Measurements from ENCODE around the gene TRIM66. TPM values are rescaled to one million over a fixed set of nuclear protein-coding genes. Genes with fewer than 3 reads are reported as not detected.

The TRIM66 gene
- total and polyA plus RNA-seq, 2 experiments from 2014 or later = 1.4 to 4.7 TPM

DNA sequence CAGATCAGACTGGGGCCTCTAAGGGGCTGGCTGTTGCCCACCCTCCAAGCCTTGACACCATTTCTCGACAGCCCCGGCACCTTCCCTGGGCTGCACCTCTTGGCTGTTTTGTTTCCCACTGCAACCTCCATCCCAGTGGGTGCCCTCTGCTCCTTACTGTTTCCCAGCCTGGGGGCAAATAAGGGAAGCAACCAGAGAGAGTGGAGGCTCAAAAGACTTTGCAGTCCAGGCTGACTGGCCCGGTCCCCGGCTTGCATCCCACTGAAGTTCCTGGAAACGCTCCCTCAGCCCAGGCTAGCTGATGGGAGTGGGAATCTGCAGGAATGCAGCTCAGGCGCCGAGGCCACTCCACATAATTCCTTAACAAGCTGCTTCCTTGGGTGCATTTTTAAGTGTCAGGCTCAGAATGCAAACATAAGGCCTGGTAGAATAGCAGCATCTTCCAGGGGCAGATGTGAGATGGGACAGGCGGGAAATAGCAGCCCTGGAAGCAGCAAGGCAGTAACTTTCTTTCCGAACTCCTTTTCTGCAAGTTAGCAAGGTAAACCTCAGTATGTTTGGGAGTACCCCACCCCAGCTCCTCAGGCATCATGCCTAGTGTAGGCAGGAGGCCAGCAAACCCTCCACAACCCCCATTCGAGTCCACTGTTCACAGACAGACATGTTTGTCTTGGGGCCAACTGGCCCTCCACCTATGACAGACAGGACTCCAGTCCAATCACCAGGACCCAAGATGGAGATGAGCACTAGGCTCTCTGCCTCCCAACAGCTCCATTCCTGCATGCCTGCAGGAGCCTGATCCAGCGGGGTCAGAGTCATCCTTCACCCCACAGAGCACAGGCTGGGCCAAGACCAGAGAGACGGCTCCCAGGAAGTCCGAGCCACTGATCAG, 39.4 kb upstream of the TRIM66 start:
- WGBS (ENCODE audit: low lambda C conversion rate, missing lambda C conversion rate) = 48% methylated on average over 13 of the region's 13 CpGs
- H3K9me2 ChIP-seq (replicated peaks; ENCODE audit: insufficient read depth) = no peaks in the 10 kb centered on the region
- no peak overlapping the region for H2AFZ ChIP-seq
- H3K79me2 ChIP-seq = peaks cover 3% of the 10 kb centered on the region
- no peak overlapping the region for H3K4me3 ChIP-seq
- H3K4me2 ChIP-seq = peak overlapping the region; percentile 21
- peaks cover 79% of the 10 kb centered on the region for H3K4me1 ChIP-seq (ENCODE audit: insufficient read depth)
- H3K9me3 ChIP-seq (ENCODE audit: low read depth) = no peaks in the 10 kb centered on the region
- no peaks in the 10 kb centered on the region for H4K20me1 ChIP-seq (ENCODE audit: insufficient read depth, poor library complexity, severe bottlenecking)
- H3K27me3 ChIP-seq = no peaks in the 10 kb centered on the region
- DNase-seq (ENCODE audit: low spot score) = no peak
- H3K36me3 ChIP-seq (replicated peaks; ENCODE audit: insufficient read depth, low read depth) = no peaks in the 10 kb centered on the region
- peak overlapping the region; percentile 98 for H3K27ac ChIP-seq
- TF ChIP-seq EZH2phosphoT487 (IDR thresholded peaks at IDR 0.05; ENCODE audit: low read depth, severe bottlenecking, unreplicated experiment) = no peak

DNA sequence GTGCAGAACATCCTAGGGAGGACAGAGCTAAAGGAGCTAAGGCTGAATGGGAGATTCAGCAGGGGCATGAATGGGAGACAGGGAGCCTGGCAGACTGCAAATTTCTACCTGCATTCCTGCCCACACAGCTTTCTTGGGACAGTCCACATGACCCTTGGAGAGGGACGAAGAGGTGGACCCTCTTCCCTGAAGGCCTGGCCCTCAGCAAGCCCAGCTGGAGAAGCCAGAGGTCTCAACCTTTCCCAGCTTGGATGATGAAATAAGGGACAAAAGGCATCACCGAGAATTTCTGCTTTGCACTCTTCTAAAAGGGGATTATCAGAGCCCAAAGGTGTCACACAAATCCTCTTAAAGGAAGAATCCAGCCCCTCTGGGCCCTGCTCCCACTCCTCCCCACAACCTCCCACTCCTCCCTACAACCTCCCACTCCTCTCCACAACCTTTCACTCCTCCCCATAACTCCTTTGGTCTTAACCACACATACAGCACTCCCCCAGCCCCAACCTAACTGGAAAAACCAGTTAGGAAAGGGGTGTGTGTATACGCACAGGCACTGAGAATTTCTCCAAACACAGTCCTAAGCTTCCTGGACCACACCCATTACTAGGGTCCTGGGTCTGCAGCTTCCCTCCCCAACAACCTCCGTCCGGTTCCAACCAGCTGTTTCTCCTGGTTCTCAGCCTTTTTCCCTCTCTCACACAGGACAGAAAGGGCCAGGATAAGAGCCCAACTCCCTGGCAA, 38.6 kb upstream of the TRIM66 start:
- no peaks in the 10 kb centered on the region for H3K27me3 ChIP-seq
- H3K9me3 ChIP-seq (ENCODE audit: low read depth) = no peaks in the 10 kb centered on the region
- H3K27ac ChIP-seq = peak overlapping the region; percentile 98
- H3K4me2 ChIP-seq = peak overlapping the region; percentile 21
- no peaks in the 10 kb centered on the region for H3K36me3 ChIP-seq (replicated peaks; ENCODE audit: insufficient read depth, low read depth)
- TF ChIP-seq EZH2phosphoT487 (IDR thresholded peaks at IDR 0.05; ENCODE audit: low read depth, severe bottlenecking, unreplicated experiment) = no peak
- TF ChIP-seq, protein P1, sequence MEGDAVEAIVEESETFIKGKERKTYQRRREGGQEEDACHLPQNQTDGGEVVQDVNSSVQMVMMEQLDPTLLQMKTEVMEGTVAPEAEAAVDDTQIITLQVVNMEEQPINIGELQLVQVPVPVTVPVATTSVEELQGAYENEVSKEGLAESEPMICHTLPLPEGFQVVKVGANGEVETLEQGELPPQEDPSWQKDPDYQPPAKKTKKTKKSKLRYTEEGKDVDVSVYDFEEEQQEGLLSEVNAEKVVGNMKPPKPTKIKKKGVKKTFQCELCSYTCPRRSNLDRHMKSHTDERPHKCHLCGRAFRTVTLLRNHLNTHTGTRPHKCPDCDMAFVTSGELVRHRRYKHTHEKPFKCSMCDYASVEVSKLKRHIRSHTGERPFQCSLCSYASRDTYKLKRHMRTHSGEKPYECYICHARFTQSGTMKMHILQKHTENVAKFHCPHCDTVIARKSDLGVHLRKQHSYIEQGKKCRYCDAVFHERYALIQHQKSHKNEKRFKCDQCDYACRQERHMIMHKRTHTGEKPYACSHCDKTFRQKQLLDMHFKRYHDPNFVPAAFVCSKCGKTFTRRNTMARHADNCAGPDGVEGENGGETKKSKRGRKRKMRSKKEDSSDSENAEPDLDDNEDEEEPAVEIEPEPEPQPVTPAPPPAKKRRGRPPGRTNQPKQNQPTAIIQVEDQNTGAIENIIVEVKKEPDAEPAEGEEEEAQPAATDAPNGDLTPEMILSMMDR (IDR thresholded peaks at IDR 0.05; ENCODE audit: poor library complexity) = no peak
- no peak for TF ChIP-seq EZH2 (IDR thresholded peaks at IDR 0.05; ENCODE audit: borderline replicate concordance)
- no peak overlapping the region for H3K4me3 ChIP-seq
- no peaks in the 10 kb centered on the region for H3K9me2 ChIP-seq (replicated peaks; ENCODE audit: insufficient read depth)
- H3K4me1 ChIP-seq (ENCODE audit: insufficient read depth) = peaks cover 79% of the 10 kb centered on the region
- peaks cover 7% of the 10 kb centered on the region for H3K79me2 ChIP-seq
- H2AFZ ChIP-seq = no peak overlapping the region
- no peaks in the 10 kb centered on the region for H4K20me1 ChIP-seq (ENCODE audit: insufficient read depth, poor library complexity, severe bottlenecking)
- DNase-seq (ENCODE audit: low spot score) = peak; percentile 55
- WGBS (ENCODE audit: low lambda C conversion rate, missing lambda C conversion rate) = 42% methylated on average over 4 of the region's 5 CpGs

DNA sequence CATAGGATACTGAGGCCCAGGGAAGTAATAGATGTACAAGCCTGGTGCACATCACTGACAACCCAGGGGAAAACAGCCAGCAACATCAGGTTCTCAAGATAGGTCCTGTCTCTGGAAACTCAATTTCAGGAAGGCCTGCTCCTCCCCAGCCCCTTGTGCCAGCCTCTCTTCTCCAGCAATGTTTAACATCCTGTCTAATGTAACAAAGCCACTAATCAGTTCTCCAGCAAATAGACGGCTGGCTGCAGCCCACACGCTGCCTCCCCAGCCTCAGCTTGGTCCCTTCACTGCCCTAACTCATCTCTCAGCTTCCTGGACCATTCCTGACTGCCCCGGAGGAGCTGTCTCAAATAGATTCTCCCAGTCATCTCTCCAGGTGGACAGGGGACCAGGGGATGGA, 37.9 kb upstream of the TRIM66 start:
- TF ChIP-seq EZH2 (IDR thresholded peaks at IDR 0.05; ENCODE audit: borderline replicate concordance) = no peak
- TF ChIP-seq, protein P1 (IDR thresholded peaks at IDR 0.05; ENCODE audit: poor library complexity) = no peak
- TF ChIP-seq EZH2phosphoT487 (IDR thresholded peaks at IDR 0.05; ENCODE audit: low read depth, severe bottlenecking, unreplicated experiment) = no peak
- Histone ChIP-seq H3K27ac (peak overlapping the region; percentile 98), H2AFZ (no peak overlapping the region), H3K79me2 (peaks cover 7% of the 10 kb centered on the region), H3K4me1 (ENCODE audit: insufficient read depth) (peaks cover 79% of the 10 kb centered on the region), H3K27me3 (no peaks in the 10 kb centered on the region), H3K9me2 (replicated peaks; ENCODE audit: insufficient read depth) (no peaks in the 10 kb centered on the region), H3K4me2 (peak overlapping the region; percentile 13), H3K9me3 (ENCODE audit: low read depth) (no peaks in the 10 kb centered on the region), H3K36me3 (replicated peaks; ENCODE audit: insufficient read depth, low read depth) (no peaks in the 10 kb centered on the region), H4K20me1 (ENCODE audit: insufficient read depth, poor library complexity, severe bottlenecking) (no peaks in the 10 kb centered on the region), H3K4me3 (no peak overlapping the region)
- no peak for DNase-seq (ENCODE audit: low spot score)
- 36% methylated on average over 3 of the region's 3 CpGs for WGBS (ENCODE audit: low lambda C conversion rate, missing lambda C conversion rate)

DNA sequence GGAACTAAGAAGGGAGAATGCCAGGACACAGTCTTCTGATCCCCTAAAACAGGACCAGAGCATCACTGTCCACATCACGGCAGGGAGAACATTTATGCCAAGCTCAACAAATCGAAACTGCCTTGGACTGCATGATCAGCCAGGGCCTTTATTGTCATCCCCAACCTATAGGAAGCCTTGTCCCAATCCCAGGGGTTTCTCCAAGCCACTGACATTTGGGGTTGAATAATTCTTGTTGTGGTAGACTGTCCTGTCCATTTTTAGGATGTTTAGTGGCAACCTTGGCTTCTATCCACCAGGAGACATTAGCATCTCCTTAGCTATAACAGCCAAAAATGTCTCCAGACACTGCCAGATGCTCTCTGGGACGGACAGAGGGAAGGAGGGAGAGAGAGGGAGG, 37.3 kb upstream of the TRIM66 start:
- peaks cover 7% of the 10 kb centered on the region for H3K79me2 ChIP-seq
- H3K36me3 ChIP-seq (replicated peaks; ENCODE audit: insufficient read depth, low read depth) = no peaks in the 10 kb centered on the region
- no peak for DNase-seq (ENCODE audit: low spot score)
- no peaks in the 10 kb centered on the region for H4K20me1 ChIP-seq (ENCODE audit: insufficient read depth, poor library complexity, severe bottlenecking)
- H3K9me3 ChIP-seq (ENCODE audit: low read depth) = no peaks in the 10 kb centered on the region
- no peaks in the 10 kb centered on the region for H3K9me2 ChIP-seq (replicated peaks; ENCODE audit: insufficient read depth)
- 77% methylated on average over 3 of the region's 3 CpGs for WGBS (ENCODE audit: low lambda C conversion rate, missing lambda C conversion rate)
- no peak overlapping the region for H2AFZ ChIP-seq
- no peak overlapping the region for H3K4me3 ChIP-seq
- peak overlapping the region; percentile 22 for H3K4me2 ChIP-seq
- H3K27me3 ChIP-seq = no peaks in the 10 kb centered on the region
- TF ChIP-seq EZH2 (IDR thresholded peaks at IDR 0.05; ENCODE audit: borderline replicate concordance) = no peak
- TF ChIP-seq, protein P1 (IDR thresholded peaks at IDR 0.05; ENCODE audit: poor library complexity) = no peak
- no peak for TF ChIP-seq EZH2phosphoT487 (IDR thresholded peaks at IDR 0.05; ENCODE audit: low read depth, severe bottlenecking, unreplicated experiment)
- H3K4me1 ChIP-seq (ENCODE audit: insufficient read depth) = peaks cover 75% of the 10 kb centered on the region
- H3K27ac ChIP-seq = peak overlapping the region; percentile 98

All from hepatocyte (in vitro differentiated cells).